ENCODE measurements around the gene TMC1.
"Not testable (repeated sequence)": the region's sequence is repeated elsewhere in the genome, so short reads cannot be mapped to it uniquely, and the experiment has no call there.

The TMC1 gene

GRCh38 chr9:72521416-72521815 lies at the start of gene TMC1:
Gene TMC1 (plus strand): TSS chr9:72521608. CDS start chr9:72648649, 127,041 bp downstream.
- DNase-seq (ENCODE audit: extremely low read depth, low read depth), result not testable (repeated sequence)

- no peak for TF ChIP-seq CTCF (IDR thresholded peaks at IDR 0.05; ENCODE audit: low read depth, low read length)
- no peak for DNase-seq (ENCODE audit: extremely low read depth, low read depth)
Observed at GRCh38 chr9:72473474-72474261, 47.7 kb upstream of the TMC1 start.

GRCh38 chr9:72474676-72475075 lies 46.7 kb upstream of the TMC1 start:
- no peak for DNase-seq (ENCODE audit: extremely low read depth, low read depth)
- TF ChIP-seq CTCF (IDR thresholded peaks at IDR 0.05; ENCODE audit: low read depth, low read length), result no peak

GRCh38 chr9:72476100-72476499 lies 45.3 kb upstream of the TMC1 start:
- no peak for TF ChIP-seq CTCF (IDR thresholded peaks at IDR 0.05; ENCODE audit: low read depth, low read length)
- DNase-seq (ENCODE audit: extremely low read depth, low read depth), result no peak

- no peak for DNase-seq (ENCODE audit: extremely low read depth, low read depth)
- TF ChIP-seq CTCF (IDR thresholded peaks at IDR 0.05; ENCODE audit: low read depth, low read length), result no peak
Observed at GRCh38 chr9:72476617-72477437, 44.6 kb upstream of the TMC1 start.

GRCh38 chr9:72477930-72478518 lies 43.4 kb upstream of the TMC1 start:
- TF ChIP-seq CTCF (IDR thresholded peaks at IDR 0.05; ENCODE audit: low read depth, low read length), result no peak
- no peak for DNase-seq (ENCODE audit: extremely low read depth, low read depth)

GRCh38 chr9:72478966-72479365 lies 42.4 kb upstream of the TMC1 start:
- no peak for DNase-seq (ENCODE audit: extremely low read depth, low read depth)
- TF ChIP-seq CTCF (IDR thresholded peaks at IDR 0.05; ENCODE audit: low read depth, low read length), result no peak

GRCh38 chr9:72480261-72480660 lies 41.1 kb upstream of the TMC1 start:
- not testable (repeated sequence) for DNase-seq (ENCODE audit: extremely low read depth, low read depth)

All from AG09319 (cell line).